Activated CD8-positive, alpha-beta memory T cell treated with anti-CD3 and anti-CD28 coated beads, Interleukin-2, amount 10 ng/mL, durations not matched to agents 7 days and 5 days (primary cell): ENCODE measurements around the gene NKD1. TPM values are rescaled to one million over a fixed set of nuclear protein-coding genes. Genes with fewer than 3 reads are reported as not detected.

Experiments
- ATAC-seq: fragments of 150-1000 bp; cut with Tn5 transposase; one replicate; pipeline ENCODE4 v1.10.0; 2021; ENCODE audit warnings: moderate library complexity
- CTCF ChIA-PET: fragments of 350-600 bp; sonication (Branson Sonifier 250); formaldehyde crosslinking; loops from one replicate; lab custom pipeline; 2021; ENCODE audit warnings: antibody characterized with exemption; lab: Charles Lee
- DNase-seq: peaks from one replicate; pipeline ENCODE4 v3.0.0-alpha.2; 2020
- H3K27ac Mint-ChIP-seq: one replicate; pipeline ENCODE4 v1.8.0; 2021; ENCODE audit warnings: mild to moderate bottlenecking, mixed read lengths
- H3K27me3 Mint-ChIP-seq: one replicate; pipeline ENCODE4 v1.8.0; 2021; ENCODE audit warnings: mixed read lengths
- H3K36me3 Mint-ChIP-seq: one replicate; pipeline ENCODE4 v1.8.0; 2021; ENCODE audit warnings: mild to moderate bottlenecking, mixed read lengths
- H3K4me1 Mint-ChIP-seq: one replicate; pipeline ENCODE4 v1.8.0; 2021; ENCODE audit warnings: mixed read lengths
- H3K4me3 Mint-ChIP-seq: one replicate; pipeline ENCODE4 v1.8.0; 2021; ENCODE audit warnings: mild to moderate bottlenecking, moderate library complexity, mixed read lengths
- H3K9me3 Mint-ChIP-seq: one replicate; pipeline ENCODE4 v1.8.0; 2022; ENCODE audit warnings: low read depth, mixed read lengths
- total RNA-seq, 2 experiments: library from RNA; stranded (reverse); gene quantifications; one replicate each; pipeline ENCODE4 v1.2.3, GENCODE V29; 2021

Gene NKD1
- total RNA-seq, 2 experiments from 2014 or later, result 0.33 to 2.1 TPM

DNA sequence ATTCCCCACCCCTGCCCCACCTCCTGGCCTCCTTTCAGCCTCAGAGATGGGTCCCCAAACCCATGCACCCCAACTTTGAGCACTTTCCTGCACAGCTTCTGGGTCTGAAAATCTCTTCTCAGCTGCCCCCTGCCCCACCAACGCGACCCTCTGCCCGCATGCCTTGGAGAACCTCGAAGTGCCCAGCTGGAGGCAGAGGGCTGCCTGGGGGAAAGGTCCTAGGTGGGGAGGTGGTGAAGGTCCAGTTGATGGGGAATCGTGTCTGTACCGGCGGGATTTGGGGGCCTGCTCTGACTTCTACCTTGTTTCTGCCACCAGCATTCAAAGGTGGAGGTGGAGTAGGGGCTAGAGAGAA lies 1.3 kb downstream of the NKD1 start:
- H3K4me1 Mint-ChIP-seq, result peaks cover 4% of the 10 kb centered on the region
- peaks cover 1% of the 10 kb centered on the region for H3K36me3 Mint-ChIP-seq
- H3K9me3 Mint-ChIP-seq, result no peaks in the 10 kb centered on the region
- peaks cover 42% of the 10 kb centered on the region for H3K27me3 Mint-ChIP-seq
- DNase-seq (no peak), ATAC-seq (no peak)
- H3K4me3 Mint-ChIP-seq, result no peak overlapping the region
- CTCF ChIA-PET, result interaction anchor here (1.3 to 1.6 kb wide), 5 partner anchors 7 to 257 kb away, joined by 3 to 5 read pairs (median 4); no protein-coding TSS in a partner anchor
- no peak overlapping the region for H3K27ac Mint-ChIP-seq

- Mint-ChIP-seq H3K4me3 (no peak overlapping the region), H3K9me3 (no peaks in the 10 kb centered on the region), H3K36me3 (no peaks in the 10 kb centered on the region), H3K27ac (no peak overlapping the region), H3K4me1 (peaks cover 4% of the 10 kb centered on the region), H3K27me3 (peaks cover 37% of the 10 kb centered on the region)
- no peak for DNase-seq
- no peak for ATAC-seq
- CTCF ChIA-PET, result interaction anchor here (1.3 to 1.6 kb wide), 6 partner anchors 8 to 256 kb away, joined by 3 to 5 read pairs (median 4); no protein-coding TSS in a partner anchor
Measured at GRCh38 chr16:50550035-50550434, 1.8 kb downstream of the NKD1 start.

DNA sequence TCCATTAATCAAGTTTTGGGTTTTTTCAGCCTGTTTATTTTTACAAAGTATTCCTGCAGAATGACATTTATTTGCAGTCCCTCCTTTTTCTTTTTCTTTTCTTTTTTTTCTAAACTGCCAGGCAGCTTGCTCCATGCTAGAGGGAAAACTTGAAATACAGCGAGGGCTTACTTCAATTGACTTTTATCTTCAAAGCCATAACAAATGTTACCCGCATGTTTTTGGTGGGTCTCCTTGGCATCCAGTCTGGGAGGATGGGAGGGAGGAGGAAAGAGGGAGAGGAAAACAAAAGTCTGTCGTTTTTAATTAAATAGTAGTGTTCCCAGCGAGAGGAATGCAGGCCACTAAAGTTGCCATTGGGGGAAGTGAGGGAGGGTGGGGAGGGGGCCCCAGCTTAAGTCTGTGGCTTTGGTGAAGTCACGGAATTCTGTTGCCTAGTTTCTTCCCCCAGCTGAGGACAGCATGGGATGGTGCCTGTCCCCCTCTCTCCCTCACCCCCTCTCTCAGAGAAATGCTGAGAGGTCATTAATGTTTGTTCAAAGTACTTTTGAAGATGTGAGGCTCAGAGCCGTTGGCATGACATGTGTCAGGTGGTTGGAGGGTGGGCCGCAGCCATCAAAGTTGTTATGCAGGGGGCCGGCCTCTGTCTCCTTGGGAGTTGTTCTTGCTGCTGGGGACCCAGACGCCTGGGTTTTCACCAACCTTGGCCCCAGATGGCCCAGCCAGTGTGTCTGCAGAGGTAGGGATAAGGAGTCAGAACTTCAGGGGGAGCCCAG lies 2.9 kb downstream of the NKD1 start:
- no peak for DNase-seq
- CTCF ChIA-PET, result interaction anchor here (1.3 to 1.6 kb wide), 4 partner anchors 8 to 116 kb away, joined by 3 to 5 read pairs (median 4); no protein-coding TSS in a partner anchor
- ATAC-seq, result no peak
- no peaks in the 10 kb centered on the region for H3K9me3 Mint-ChIP-seq
- no peak overlapping the region for H3K27ac Mint-ChIP-seq
- no peaks in the 10 kb centered on the region for H3K36me3 Mint-ChIP-seq
- H3K4me3 Mint-ChIP-seq, result no peak overlapping the region
- H3K27me3 Mint-ChIP-seq, result peaks cover 28% of the 10 kb centered on the region
- H3K4me1 Mint-ChIP-seq, result peaks cover 4% of the 10 kb centered on the region

GRCh38 chr16:50552476-50553101 lies 4.4 kb downstream of the NKD1 start:
- CTCF ChIA-PET, result no interaction called here
- ATAC-seq, result no peak
- H3K27ac Mint-ChIP-seq, result no peak overlapping the region

DNA sequence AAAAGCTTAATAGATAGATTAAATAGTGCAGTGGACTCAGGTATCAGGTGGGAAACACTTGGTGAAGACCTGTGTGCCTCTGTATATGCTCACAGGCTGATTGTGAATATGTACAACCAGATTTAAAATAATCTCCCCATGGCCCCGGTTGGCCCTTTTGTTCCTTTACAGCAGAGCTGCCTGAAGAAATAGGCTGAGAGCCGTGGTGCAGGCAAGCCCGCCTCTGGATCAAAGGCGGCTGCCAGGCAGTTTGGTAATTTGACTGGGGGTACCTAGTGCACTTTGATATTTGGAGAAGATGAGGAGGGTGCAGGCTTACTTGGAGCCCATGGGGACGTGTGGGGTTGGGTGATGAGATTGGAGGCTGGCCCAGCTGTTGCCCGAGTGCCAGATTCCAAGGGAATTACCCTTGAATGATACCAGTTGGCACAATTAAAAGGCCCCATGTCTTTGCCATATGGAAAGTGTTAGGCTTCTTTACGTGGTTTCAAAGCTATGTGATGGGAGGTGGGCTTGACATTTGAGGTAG lies 5.0 kb downstream of the NKD1 start:
- CTCF ChIA-PET, result interaction anchor here (0.9 kb wide), 1 partner anchor 254 kb away, joined by 3 read pairs; no protein-coding TSS in a partner anchor
- DNase-seq (no peak), ATAC-seq (no peak)
- peaks cover 23% of the 10 kb centered on the region for H3K27me3 Mint-ChIP-seq
- H3K4me1 Mint-ChIP-seq, result no peaks in the 10 kb centered on the region
- H3K27ac Mint-ChIP-seq, result no peak overlapping the region
- H3K36me3 Mint-ChIP-seq, result no peaks in the 10 kb centered on the region
- no peaks in the 10 kb centered on the region for H3K9me3 Mint-ChIP-seq
- no peak overlapping the region for H3K4me3 Mint-ChIP-seq

More at GRCh38 chr16:50552476-50553101, 4.4 kb downstream of the NKD1 start:
- H3K4me3 Mint-ChIP-seq, result no peak overlapping the region
- H3K27me3 Mint-ChIP-seq, result peaks cover 23% of the 10 kb centered on the region
- no peaks in the 10 kb centered on the region for H3K9me3 Mint-ChIP-seq
- H3K36me3 Mint-ChIP-seq, result no peaks in the 10 kb centered on the region
- DNase-seq, result no peak
- no peaks in the 10 kb centered on the region for H3K4me1 Mint-ChIP-seq

DNA sequence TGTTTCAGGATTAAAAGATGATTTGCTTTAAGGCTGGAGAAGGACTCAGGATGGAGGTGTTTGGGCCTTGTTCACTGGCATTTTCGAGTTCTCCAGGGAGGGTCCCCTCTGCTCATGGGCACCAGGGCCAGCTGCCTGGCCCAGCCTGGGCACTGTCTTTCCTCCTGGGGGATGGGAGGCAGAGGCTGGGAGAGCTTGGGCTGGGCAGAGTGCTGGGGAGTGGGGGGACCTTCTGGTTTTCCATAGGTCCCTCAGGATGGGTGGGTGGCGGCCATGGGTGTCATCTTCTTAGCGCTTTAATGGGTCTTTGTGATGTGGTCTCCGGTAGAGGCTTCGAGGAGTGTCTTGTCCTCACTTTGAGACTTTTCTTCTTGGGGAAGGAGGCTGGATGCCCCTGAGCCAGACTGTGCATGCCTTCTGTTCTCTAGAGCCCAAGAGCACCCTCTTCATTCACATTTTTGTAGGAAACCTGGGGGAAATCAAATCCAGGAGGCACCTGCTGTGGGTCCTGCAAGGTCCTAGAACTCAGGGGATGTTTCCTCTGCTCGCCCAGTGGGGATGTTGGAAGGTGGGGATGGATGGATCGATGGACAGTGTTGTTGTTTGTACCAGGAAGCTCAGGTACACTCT lies 5.7 kb downstream of the NKD1 start:
- CTCF ChIA-PET, result interaction anchor here (0.9 kb wide), 1 partner anchor 253 kb away, joined by 3 read pairs; no protein-coding TSS in a partner anchor
- H3K9me3 Mint-ChIP-seq, result no peaks in the 10 kb centered on the region
- no peak overlapping the region for H3K27ac Mint-ChIP-seq
- H3K4me3 Mint-ChIP-seq, result no peak overlapping the region
- H3K4me1 Mint-ChIP-seq, result no peaks in the 10 kb centered on the region
- H3K36me3 Mint-ChIP-seq, result no peaks in the 10 kb centered on the region
- DNase-seq (no peak), ATAC-seq (no peak)
- H3K27me3 Mint-ChIP-seq, result peaks cover 23% of the 10 kb centered on the region

- CTCF ChIA-PET, result no interaction called here
- Mint-ChIP-seq H3K27me3 (peaks cover 9% of the 10 kb centered on the region), H3K9me3 (no peaks in the 10 kb centered on the region), H3K4me1 (no peaks in the 10 kb centered on the region), H3K36me3 (no peaks in the 10 kb centered on the region), H3K4me3 (no peak overlapping the region), H3K27ac (no peak overlapping the region)
- ATAC-seq (no peak), DNase-seq (no peak)
Measured at GRCh38 chr16:50555269-50555875, 7.2 kb downstream of the NKD1 start.

- CTCF ChIA-PET, result no interaction called here
- Mint-ChIP-seq H3K27me3 (peaks cover 3% of the 10 kb centered on the region), H3K9me3 (no peaks in the 10 kb centered on the region), H3K4me3 (no peak overlapping the region), H3K27ac (no peak overlapping the region), H3K36me3 (no peaks in the 10 kb centered on the region), H3K4me1 (no peaks in the 10 kb centered on the region)
- DNase-seq, result no peak
- ATAC-seq, result no peak
Measured at GRCh38 chr16:50555952-50556673, 7.9 kb downstream of the NKD1 start.

DNA sequence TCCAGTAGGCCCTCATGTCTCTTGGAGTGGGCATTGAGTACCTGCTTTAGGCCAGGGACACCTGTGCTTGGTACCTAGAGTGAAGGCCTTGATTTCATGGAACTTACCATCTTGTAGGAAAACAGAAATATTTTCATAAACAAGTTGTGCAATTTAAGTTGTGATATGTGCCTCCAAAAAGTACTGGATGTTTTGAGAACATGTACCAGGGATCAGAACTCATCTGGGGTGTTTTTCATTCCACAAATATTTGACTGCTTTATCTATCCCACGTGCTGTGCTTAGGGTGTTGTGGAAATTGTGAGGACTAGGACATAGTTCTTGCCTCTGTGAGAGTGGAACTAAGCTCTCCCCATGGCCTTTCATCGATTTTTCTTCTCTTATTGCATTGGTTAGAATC lies 8.8 kb downstream of the NKD1 start:
- H3K9me3 Mint-ChIP-seq, result no peaks in the 10 kb centered on the region
- H3K4me1 Mint-ChIP-seq, result no peaks in the 10 kb centered on the region
- ATAC-seq, result no peak
- no peak for DNase-seq
- no peak overlapping the region for H3K4me3 Mint-ChIP-seq
- H3K36me3 Mint-ChIP-seq, result peaks cover 2% of the 10 kb centered on the region
- CTCF ChIA-PET, result no interaction called here
- no peaks in the 10 kb centered on the region for H3K27me3 Mint-ChIP-seq
- H3K27ac Mint-ChIP-seq, result no peak overlapping the region

DNA sequence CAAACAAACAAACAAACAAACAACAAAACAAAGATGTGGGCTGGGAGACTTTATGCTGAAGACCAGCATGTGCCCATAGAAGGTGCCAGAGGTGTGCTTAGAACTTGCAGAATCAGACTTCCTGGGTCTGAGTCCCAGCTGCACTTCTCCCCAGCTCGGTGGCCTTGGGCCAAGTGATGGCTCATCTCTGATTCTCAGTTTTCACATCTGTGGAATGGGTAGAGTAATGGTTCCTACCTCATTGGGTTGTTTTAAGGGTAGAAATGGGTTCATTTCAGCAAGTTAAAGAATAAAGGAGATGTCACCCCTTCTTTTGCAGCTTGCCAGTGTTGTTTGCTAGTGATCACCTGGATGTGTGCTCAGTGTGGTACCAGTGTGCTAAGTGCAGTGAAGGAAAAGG lies 10.7 kb downstream of the NKD1 start:
- Mint-ChIP-seq H3K4me1 (no peaks in the 10 kb centered on the region), H3K36me3 (peaks cover 2% of the 10 kb centered on the region), H3K27ac (no peak overlapping the region), H3K4me3 (no peak overlapping the region), H3K27me3 (no peaks in the 10 kb centered on the region), H3K9me3 (no peaks in the 10 kb centered on the region)
- DNase-seq (no peak), ATAC-seq (no peak)
- CTCF ChIA-PET, result interaction anchor here (0.6 to 1.0 kb wide), 2 partner anchors 9 to 169 kb away, joined by 3 read pairs; no protein-coding TSS in a partner anchor

DNA sequence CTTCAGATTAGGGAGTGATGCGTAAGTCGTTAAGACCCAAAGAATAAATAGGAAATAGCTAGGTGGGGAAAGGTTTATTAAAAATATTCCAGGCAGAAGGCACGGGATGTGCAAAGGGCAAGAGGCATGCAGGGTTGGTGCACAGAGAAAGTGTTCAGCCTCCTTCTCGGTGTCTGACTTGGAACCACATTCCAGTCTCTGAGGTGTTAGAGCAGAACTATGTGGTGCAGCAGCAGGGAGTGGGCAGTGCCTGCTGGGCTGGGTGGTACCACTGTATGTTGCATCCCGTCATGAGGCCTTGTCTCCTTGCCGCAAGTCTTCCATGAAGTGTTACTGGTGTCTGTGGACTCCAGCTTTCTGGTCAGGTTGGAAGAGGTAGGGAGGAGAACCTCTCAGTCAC lies 11.1 kb downstream of the NKD1 start:
- no peaks in the 10 kb centered on the region for H3K9me3 Mint-ChIP-seq
- no peaks in the 10 kb centered on the region for H3K27me3 Mint-ChIP-seq
- no peak overlapping the region for H3K4me3 Mint-ChIP-seq
- ATAC-seq (no peak), DNase-seq (no peak)
- H3K27ac Mint-ChIP-seq, result no peak overlapping the region
- H3K4me1 Mint-ChIP-seq, result no peaks in the 10 kb centered on the region
- peaks cover 2% of the 10 kb centered on the region for H3K36me3 Mint-ChIP-seq
- CTCF ChIA-PET, result interaction anchor here (1.0 kb wide), 1 partner anchor 9 kb away, joined by 3 read pairs; no protein-coding TSS in a partner anchor

- CTCF ChIA-PET, result no interaction called here
- no peak overlapping the region for H3K4me3 Mint-ChIP-seq
- DNase-seq (no peak), ATAC-seq (no peak)
- peaks cover 2% of the 10 kb centered on the region for H3K36me3 Mint-ChIP-seq
- H3K9me3 Mint-ChIP-seq, result no peaks in the 10 kb centered on the region
- no peak overlapping the region for H3K27ac Mint-ChIP-seq
- no peaks in the 10 kb centered on the region for H3K4me1 Mint-ChIP-seq
- H3K27me3 Mint-ChIP-seq, result no peaks in the 10 kb centered on the region
Measured at GRCh38 chr16:50559804-50560514, 11.8 kb downstream of the NKD1 start.
